Measurements from ENCODE around the gene ANTXR1.

Gene ANTXR1

GRCh38 chr2:69292256-69292655 is 279.3 kb downstream of the ANTXR1 start:
- DNase-seq, result no peak

- DNase-seq, result no peak
These were observed 283.4 kb downstream of the ANTXR1 start for GRCh38 chr2:69296421-69296820.

- no peak for DNase-seq
These were observed 284.2 kb downstream of the ANTXR1 start for GRCh38 chr2:69297216-69297615.

GRCh38 chr2:69298261-69298660 is 285.3 kb downstream of the ANTXR1 start:
- no peak for DNase-seq

GRCh38 chr2:69298862-69299261 is 285.9 kb downstream of the ANTXR1 start:
- DNase-seq, result no peak

Data from activated gamma-delta T cell (primary cell).